Nephron progenitor cell (in vitro differentiated cells): ENCODE measurements around the gene SMCO2.

Experiments
- DNase-seq: peaks from one replicate; pipeline ENCODE4 v3.0.0; 2021
- H3K27ac Mint-ChIP-seq: 2 replicates; pipeline ENCODE4 v1.8.0; 2021; ENCODE audit warnings: mild to moderate bottlenecking, moderate library complexity, mixed read lengths
- H3K27me3 Mint-ChIP-seq: 2 replicates; pipeline ENCODE4 v1.8.0; 2021; ENCODE audit warnings: mild to moderate bottlenecking, low read depth, mixed read lengths; ENCODE audit not compliant: poor library complexity
- H3K36me3 Mint-ChIP-seq: 2 replicates; pipeline ENCODE4 v1.8.0; 2021; ENCODE audit warnings: low read depth, mixed read lengths
- H3K4me1 Mint-ChIP-seq: 2 replicates; pipeline ENCODE4 v1.8.0; 2021; ENCODE audit warnings: mixed read lengths
- H3K4me3 Mint-ChIP-seq: 2 replicates; pipeline ENCODE4 v1.8.0; 2021; ENCODE audit warnings: mild to moderate bottlenecking, moderate library complexity, mixed read lengths
- H3K9me3 Mint-ChIP-seq: 2 replicates; pipeline ENCODE4 v1.8.0; 2021; ENCODE audit warnings: mild to moderate bottlenecking, moderate library complexity, mixed read lengths
- TF ChIP-seq, protein P1 (sequence below): fragments of 200-600 bp; sonication (generic); IDR thresholded peaks from 2 replicates; pipeline ENCODE4 v1.5.0; 2021; ENCODE audit warnings: antibody characterized with exemption

Gene SMCO2

GRCh38 chr12:27478949-27479348, 32.4 kb downstream of the SMCO2 start:
- Mint-ChIP-seq H3K36me3 (peaks cover 24% of the 10 kb centered on the region), H3K4me3 (no peak overlapping the region), H3K27ac (no peak overlapping the region), H3K4me1 (no peaks in the 10 kb centered on the region), H3K27me3 (no peaks in the 10 kb centered on the region), H3K9me3 (peaks cover 47% of the 10 kb centered on the region)
- TF ChIP-seq, protein P1, sequence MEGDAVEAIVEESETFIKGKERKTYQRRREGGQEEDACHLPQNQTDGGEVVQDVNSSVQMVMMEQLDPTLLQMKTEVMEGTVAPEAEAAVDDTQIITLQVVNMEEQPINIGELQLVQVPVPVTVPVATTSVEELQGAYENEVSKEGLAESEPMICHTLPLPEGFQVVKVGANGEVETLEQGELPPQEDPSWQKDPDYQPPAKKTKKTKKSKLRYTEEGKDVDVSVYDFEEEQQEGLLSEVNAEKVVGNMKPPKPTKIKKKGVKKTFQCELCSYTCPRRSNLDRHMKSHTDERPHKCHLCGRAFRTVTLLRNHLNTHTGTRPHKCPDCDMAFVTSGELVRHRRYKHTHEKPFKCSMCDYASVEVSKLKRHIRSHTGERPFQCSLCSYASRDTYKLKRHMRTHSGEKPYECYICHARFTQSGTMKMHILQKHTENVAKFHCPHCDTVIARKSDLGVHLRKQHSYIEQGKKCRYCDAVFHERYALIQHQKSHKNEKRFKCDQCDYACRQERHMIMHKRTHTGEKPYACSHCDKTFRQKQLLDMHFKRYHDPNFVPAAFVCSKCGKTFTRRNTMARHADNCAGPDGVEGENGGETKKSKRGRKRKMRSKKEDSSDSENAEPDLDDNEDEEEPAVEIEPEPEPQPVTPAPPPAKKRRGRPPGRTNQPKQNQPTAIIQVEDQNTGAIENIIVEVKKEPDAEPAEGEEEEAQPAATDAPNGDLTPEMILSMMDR: no peak
- no peak for DNase-seq

- H3K9me3 Mint-ChIP-seq: peaks cover 38% of the 10 kb centered on the region
- no peak overlapping the region for H3K4me3 Mint-ChIP-seq
- TF ChIP-seq, protein P1: no peak
- peaks cover 24% of the 10 kb centered on the region for H3K36me3 Mint-ChIP-seq
- H3K27me3 Mint-ChIP-seq: no peaks in the 10 kb centered on the region
- no peak overlapping the region for H3K27ac Mint-ChIP-seq
- DNase-seq: no peak
- no peaks in the 10 kb centered on the region for H3K4me1 Mint-ChIP-seq
Observed at GRCh38 chr12:27480016-27480415, 33.5 kb downstream of the SMCO2 start.

GRCh38 chr12:27486961-27487360, 40.4 kb downstream of the SMCO2 start:
- no peak for DNase-seq
- TF ChIP-seq, protein P1: no peak
- H3K27ac Mint-ChIP-seq: no peak overlapping the region
- no peak overlapping the region for H3K4me3 Mint-ChIP-seq
- H3K27me3 Mint-ChIP-seq: no peaks in the 10 kb centered on the region
- H3K9me3 Mint-ChIP-seq: peaks cover 5% of the 10 kb centered on the region
- H3K4me1 Mint-ChIP-seq: no peaks in the 10 kb centered on the region
- no peaks in the 10 kb centered on the region for H3K36me3 Mint-ChIP-seq

DNA sequence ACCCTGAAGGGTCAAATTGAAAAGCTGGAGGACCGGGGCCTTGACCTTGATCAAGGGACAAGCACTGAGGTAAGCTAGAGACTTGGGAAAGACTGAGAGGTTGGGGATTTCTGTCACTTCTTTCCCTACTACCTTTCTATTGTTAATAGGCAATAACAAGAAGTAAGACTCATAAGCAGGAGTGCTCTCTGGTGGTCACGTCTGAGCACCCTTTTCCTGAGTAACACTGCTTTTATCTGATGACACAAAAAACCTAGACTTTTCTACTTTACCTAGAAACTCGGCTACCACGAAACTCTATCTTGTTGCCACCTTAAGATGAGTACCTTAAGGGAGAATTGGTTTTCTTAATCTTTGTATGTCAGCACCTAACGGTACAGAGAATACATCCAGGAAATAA, 41.9 kb downstream of the SMCO2 start:
- no peak for DNase-seq
- TF ChIP-seq, protein P1: no peak
- Mint-ChIP-seq H3K27me3 (no peaks in the 10 kb centered on the region), H3K27ac (no peak overlapping the region), H3K36me3 (no peaks in the 10 kb centered on the region), H3K9me3 (peaks cover 5% of the 10 kb centered on the region), H3K4me1 (no peaks in the 10 kb centered on the region), H3K4me3 (no peak overlapping the region)

DNA sequence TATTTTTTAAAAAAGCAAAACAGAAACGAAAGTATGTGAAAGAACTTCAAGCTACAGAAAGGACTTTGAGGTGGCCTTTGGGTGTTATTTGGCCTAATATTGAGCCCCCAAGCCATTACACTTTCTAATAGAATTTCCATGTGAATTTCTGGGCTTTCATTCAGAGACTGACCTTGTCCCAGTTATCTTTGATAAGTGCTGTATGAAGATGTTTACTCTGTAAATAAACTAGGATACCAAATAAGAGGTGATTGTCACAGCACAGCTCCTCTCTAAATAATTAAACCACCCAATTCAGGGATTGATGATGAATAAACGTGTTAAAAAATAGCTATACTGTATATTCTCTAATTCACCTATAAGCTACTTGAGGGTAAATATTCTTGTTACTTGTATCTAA, 44.7 kb downstream of the SMCO2 start:
- TF ChIP-seq, protein P1: no peak
- H3K27ac Mint-ChIP-seq: no peak overlapping the region
- no peaks in the 10 kb centered on the region for H3K27me3 Mint-ChIP-seq

DNA sequence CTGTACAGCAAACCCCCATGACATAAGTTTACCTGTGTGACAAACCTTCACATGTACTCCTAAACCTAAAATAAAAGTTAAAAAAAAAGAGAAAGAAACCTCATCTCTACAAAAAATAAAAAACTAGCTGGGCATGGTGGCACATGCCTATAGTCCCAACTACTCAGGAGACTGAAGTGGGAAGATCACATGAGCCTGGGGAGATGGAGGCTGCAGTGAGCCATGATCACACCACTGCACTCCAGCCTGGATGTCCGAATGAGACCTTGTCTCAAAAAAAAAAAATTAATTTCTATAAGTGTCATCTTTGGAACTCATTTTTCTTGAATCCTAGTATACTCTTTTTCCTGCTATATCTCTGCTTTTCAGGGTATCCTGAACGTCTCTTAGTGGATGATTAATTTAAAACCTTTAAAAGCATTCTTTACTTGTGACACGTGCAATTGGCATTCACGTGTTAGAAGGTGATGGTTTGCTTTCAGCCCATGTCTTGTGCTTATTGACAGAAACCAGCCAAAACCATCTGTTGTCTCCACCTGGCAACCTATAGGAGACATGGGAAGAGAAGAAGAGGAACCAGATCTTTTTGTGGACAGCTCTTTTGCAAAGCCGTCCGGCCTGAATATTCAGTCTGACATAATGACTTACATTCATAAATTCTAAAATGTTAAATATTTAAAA, 46.9 kb downstream of the SMCO2 start:
- TF ChIP-seq, protein P1: no peak
- Mint-ChIP-seq H3K9me3 (no peaks in the 10 kb centered on the region), H3K27ac (no peak overlapping the region), H3K36me3 (no peaks in the 10 kb centered on the region), H3K27me3 (no peaks in the 10 kb centered on the region), H3K4me3 (no peak overlapping the region), H3K4me1 (no peaks in the 10 kb centered on the region)
- no peak for DNase-seq

More for the DNA sequence above, 44.7 kb downstream of the SMCO2 start:
- Mint-ChIP-seq H3K9me3 (peaks cover 3% of the 10 kb centered on the region), H3K4me3 (no peak overlapping the region), H3K4me1 (no peaks in the 10 kb centered on the region), H3K36me3 (no peaks in the 10 kb centered on the region)
- DNase-seq: no peak
